BLaER1 treated with 17β-estradiol and CSF1 and Interleukin-3, amounts not matched to agents 10 nM and 100 nM (cell line): ENCODE measurements around the gene BAHCC1.

Experiments used
- H3K27ac ChIP-seq, 11 experiments: shearing (Covaris generic); formaldehyde crosslinking; 2 replicates each; pipeline ENCODE4 v1.8.1; 2022
- H3K27me3 ChIP-seq, 11 experiments: shearing (Covaris generic); formaldehyde crosslinking; 2 replicates each; pipeline ENCODE4 v1.8.1; 2022
- H3K36me3 ChIP-seq, 11 experiments: shearing (Covaris generic); formaldehyde crosslinking; 2 replicates each; pipeline ENCODE4 v1.8.1; 2022
- H3K4me1 ChIP-seq, 10 experiments: shearing (Covaris generic); formaldehyde crosslinking; 2 replicates each; pipeline ENCODE4 v1.8.1; 2022
- H3K4me2 ChIP-seq, 11 experiments: shearing (Covaris generic); formaldehyde crosslinking; 2 replicates each; pipeline ENCODE4 v1.8.1; 2022
- H3K4me3 ChIP-seq, 10 experiments: shearing (Covaris generic); formaldehyde crosslinking; 2 replicates each; pipeline ENCODE4 v1.8.1; 2022
- H3K9ac ChIP-seq, 11 experiments: shearing (Covaris generic); formaldehyde crosslinking; 2 replicates each; pipeline ENCODE4 v1.8.1; 2022
- H3K9me3 ChIP-seq, 11 experiments: shearing (Covaris generic); formaldehyde crosslinking; replicated peaks in 1 of 11; 2 replicates each; pipeline ENCODE4 v1.8.1; 2022
- H4K20me1 ChIP-seq, 11 experiments: shearing (Covaris generic); formaldehyde crosslinking; 2 replicates each; pipeline ENCODE4 v1.8.1; 2022
- Cebpa-rat ChIP-seq, 11 experiments: shearing (Covaris generic); IDR thresholded peaks; 2 replicates each; pipeline ENCODE4 v1.8.1; 2022

The BAHCC1 gene

GRCh38 chr17:81396722-81397313 is 1.6 kb downstream of the BAHCC1 start:
- Histone ChIP-seq H3K36me3 (peaks cover 0 to 20% (median 0%) of the 10 kb centered on the region in 11 experiments; a peak in 1 of 22 replicates), H4K20me1 (peaks cover 4 to 41% (median 24%) of the 10 kb centered on the region in 11 experiments; a peak in 19 of 22 replicates), H3K9ac (peak overlapping the region; percentile 88 to 99 (median 96)), H3K4me3 (peak overlapping the region; percentile 74 to 96 (median 86)), H3K4me1 (peaks cover 29 to 69% (median 51%) of the 10 kb centered on the region in 10 experiments), H3K27ac (peak overlapping the region; percentile 85 to 99 (median 97)), H3K9me3 (no peaks in the 10 kb centered on the region), H3K4me2 (peak overlapping the region; percentile 91 to 99 (median 98)), H3K27me3 (peaks cover 0 to 17% (median 7%) of the 10 kb centered on the region in 11 experiments; a peak in 12 of 22 replicates)
- TF ChIP-seq Cebpa-rat (IDR thresholded peaks at IDR 0.05) = no peak

- Histone ChIP-seq H3K9me3 (no peaks in the 10 kb centered on the region), H3K9ac (peak overlapping the region; percentile 88 to 99 (median 96)), H3K27me3 (peaks cover 0 to 9% (median 2%) of the 10 kb centered on the region in 11 experiments; a peak in 10 of 22 replicates), H3K4me3 (peak overlapping the region; percentile 74 to 96 (median 86)), H3K4me1 (peaks cover 29 to 69% (median 51%) of the 10 kb centered on the region in 10 experiments), H3K27ac (peak overlapping the region; percentile 85 to 99 (median 97)), H3K4me2 (peak overlapping the region; percentile 91 to 99 (median 98)), H3K36me3 (peaks cover 0 to 20% (median 0%) of the 10 kb centered on the region in 11 experiments; a peak in 1 of 22 replicates), H4K20me1 (peaks cover 4 to 36% (median 17%) of the 10 kb centered on the region in 11 experiments; a peak in 18 of 22 replicates)
- TF ChIP-seq Cebpa-rat (IDR thresholded peaks at IDR 0.05) = no peak
Measured at GRCh38 chr17:81397314-81398175, 2.3 kb downstream of the BAHCC1 start.

- Histone ChIP-seq H3K4me2 (peak overlapping the region; percentile 91 to 99 (median 98)), H3K4me3 (peak overlapping the region; percentile 74 to 96 (median 86)), H3K9ac (peak overlapping the region; percentile 88 to 99 (median 96))
Measured at GRCh38 chr17:81398176-81398831, 3.0 kb downstream of the BAHCC1 start.

GRCh38 chr17:81398832-81399411 is 3.7 kb downstream of the BAHCC1 start:
- Histone ChIP-seq H3K27ac (peak overlapping the region; percentile 81 to 99 (median 97); a peak in 20 of 22 replicates), H3K4me3 (peak overlapping the region; percentile 74 to 96 (median 86)), H3K36me3 (peaks cover 0 to 26% (median 0%) of the 10 kb centered on the region in 11 experiments; a peak in 5 of 22 replicates), H3K9ac (peak overlapping the region; percentile 88 to 99 (median 96)), H3K27me3 (no peaks in the 10 kb centered on the region), H3K4me1 (peaks cover 39 to 76% (median 57%) of the 10 kb centered on the region in 10 experiments), H3K9me3 (no peaks in the 10 kb centered on the region), H4K20me1 (peaks cover 4 to 37% (median 18%) of the 10 kb centered on the region in 11 experiments; a peak in 18 of 22 replicates), H3K4me2 (peak overlapping the region; percentile 91 to 99 (median 98))
- TF ChIP-seq Cebpa-rat (IDR thresholded peaks at IDR 0.05) = no peak

More at GRCh38 chr17:81398176-81398831, 3.0 kb downstream of the BAHCC1 start:
- Histone ChIP-seq H3K36me3 (peaks cover 0 to 20% (median 0%) of the 10 kb centered on the region in 11 experiments; a peak in 1 of 22 replicates), H3K27me3 (peaks cover 0 to 2% (median 0%) of the 10 kb centered on the region in 11 experiments; a peak in 4 of 22 replicates), H3K9me3 (no peaks in the 10 kb centered on the region), H3K4me1 (peaks cover 33 to 72% (median 51%) of the 10 kb centered on the region in 10 experiments), H3K27ac (peak overlapping the region; percentile 10 to 99 (median 97); a peak in 20 of 22 replicates), H4K20me1 (peaks cover 4 to 35% (median 15%) of the 10 kb centered on the region in 11 experiments; a peak in 18 of 22 replicates)
- no peak for TF ChIP-seq Cebpa-rat (IDR thresholded peaks at IDR 0.05)

- TF ChIP-seq Cebpa-rat (IDR thresholded peaks at IDR 0.05) = no peak
- Histone ChIP-seq H4K20me1 (peaks cover 2 to 39% (median 21%) of the 10 kb centered on the region in 11 experiments; a peak in 18 of 22 replicates), H3K4me2 (peak overlapping the region; percentile 91 to 99 (median 98)), H3K9ac (peak overlapping the region; percentile 88 to 99 (median 96)), H3K4me1 (peaks cover 40 to 76% (median 58%) of the 10 kb centered on the region in 10 experiments), H3K36me3 (peaks cover 0 to 33% (median 0%) of the 10 kb centered on the region in 11 experiments; a peak in 5 of 22 replicates), H3K9me3 (no peaks in the 10 kb centered on the region), H3K4me3 (peak overlapping the region; percentile 74 to 96 (median 86)), H3K27me3 (no peaks in the 10 kb centered on the region), H3K27ac (peak overlapping the region; percentile 81 to 99 (median 97))
Measured at GRCh38 chr17:81399481-81400153, 4.4 kb downstream of the BAHCC1 start.

- Histone ChIP-seq H3K4me3 (peak overlapping the region; percentile 74 to 96 (median 86)), H3K27ac (peak overlapping the region; percentile 81 to 99 (median 97); a peak in 21 of 22 replicates), H4K20me1 (peaks cover 0 to 41% (median 25%) of the 10 kb centered on the region in 11 experiments; a peak in 16 of 22 replicates), H3K9ac (peak overlapping the region; percentile 88 to 99 (median 96)), H3K27me3 (no peaks in the 10 kb centered on the region), H3K36me3 (peaks cover 0 to 33% (median 0%) of the 10 kb centered on the region in 11 experiments; a peak in 5 of 22 replicates), H3K4me2 (peak overlapping the region; percentile 91 to 99 (median 98)), H3K4me1 (peaks cover 44 to 80% (median 61%) of the 10 kb centered on the region in 10 experiments), H3K9me3 (no peaks in the 10 kb centered on the region)
- TF ChIP-seq Cebpa-rat (IDR thresholded peaks at IDR 0.05) = no peak
Measured at GRCh38 chr17:81400154-81400977, 5.1 kb downstream of the BAHCC1 start.
